OCI-LY7 (cell line): ENCODE measurements around the gene COG2. TPM values are rescaled to one million over a fixed set of nuclear protein-coding genes. Genes with fewer than 3 reads are reported as not detected.

ENCODE experiments used
- BruUV-seq: library from RNA; stranded (reverse); fragments of 400-500 nt; replicated peaks from 2 replicates; lab custom pipeline; 2021; lab: Mats Ljungman, UMichigan
- CTCF ChIA-PET: fragments of 300-600 bp; sonication (Branson Sonifier 250); formaldehyde crosslinking; loops from one replicate; lab custom pipeline; 2022; ENCODE audit warnings: antibody characterized with exemption; ENCODE audit not compliant: unreplicated experiment; lab: Charles Lee
- POLR2A ChIA-PET: fragments of 300-600 bp; sonication (Branson Sonifier 250); formaldehyde crosslinking; loops from one replicate; lab custom pipeline; 2022; ENCODE audit warnings: antibody characterized with exemption; lab: Charles Lee
- DNase-seq: peaks from one replicate; pipeline ENCODE4 v3.0.0-alpha.2; 2015; ENCODE audit warnings: low spot score
- H2AFZ ChIP-seq: fragments of 200-600 bp; sonication (generic), shearing (Covaris generic); 2 replicates; pipeline ENCODE4 v1.6.1; 2014; ENCODE audit warnings: mild to moderate bottlenecking, antibody characterized with exemption, low read length, moderate library complexity
- H3K27ac ChIP-seq: fragments of 200-600 bp; sonication (generic); 2 replicates; pipeline ENCODE4 v1.5.1; 2014; ENCODE audit warnings: mixed run types, low read depth, mild to moderate bottlenecking, moderate library complexity, low read length, inconsistent platforms; ENCODE audit not compliant: poor library complexity, severe bottlenecking
- H3K36me3 ChIP-seq: fragments of 200-600 bp; sonication (generic); 2 replicates; pipeline ENCODE4 v1.6.1; 2014; ENCODE audit warnings: mild to moderate bottlenecking, antibody characterized with exemption, low read length, moderate library complexity, mixed read lengths; ENCODE audit not compliant: insufficient read depth
- H3K4me1 ChIP-seq: fragments of 200-600 bp; sonication (generic); 2 replicates; pipeline ENCODE4 v1.5.1; 2014; ENCODE audit warnings: mild to moderate bottlenecking, low read length; ENCODE audit not compliant: insufficient read depth, poor library complexity, severe bottlenecking
- H3K4me2 ChIP-seq: fragments of 200-600 bp; sonication (generic); 2 replicates; pipeline ENCODE4 v1.6.1; 2014; ENCODE audit warnings: mild to moderate bottlenecking, low read length
- H3K4me3 ChIP-seq: fragments of 200-600 bp; sonication (generic); 2 replicates; pipeline ENCODE4 v1.5.1; 2014; ENCODE audit warnings: mild to moderate bottlenecking, low read depth, low read length; ENCODE audit not compliant: poor library complexity, severe bottlenecking
- H3K79me2 ChIP-seq: fragments of 200-600 bp; sonication (generic); 2 replicates; pipeline ENCODE4 v1.6.1; 2016; ENCODE audit warnings: low read depth, mild to moderate bottlenecking, low read length, moderate library complexity, mixed read lengths; ENCODE audit not compliant: insufficient read depth
- H3K9me2 ChIP-seq: fragments of 200-600 bp; sonication (generic); 2 replicates; pipeline ENCODE4 v1.6.1; 2016; ENCODE audit warnings: mild to moderate bottlenecking, low read length, mixed read lengths; ENCODE audit not compliant: insufficient read depth
- H3K9me3 ChIP-seq: fragments of 200-600 bp; sonication (generic); 2 replicates; pipeline ENCODE4 v1.6.1; 2014; ENCODE audit warnings: mild to moderate bottlenecking, mixed run types, low read length, mixed read lengths
- H4K20me1 ChIP-seq: fragments of 200-600 bp; sonication (generic); 2 replicates; pipeline ENCODE4 v1.6.1; 2014; ENCODE audit warnings: mild to moderate bottlenecking, antibody characterized with exemption, low read length, moderate library complexity, mixed read lengths; ENCODE audit not compliant: insufficient read depth
- EZH2phosphoT487 ChIP-seq: fragments of 200-600 bp; sonication (generic); IDR thresholded peaks from 2 replicates; pipeline ENCODE4 v1.6.1; 2018; ENCODE audit warnings: low read depth, borderline replicate concordance, mild to moderate bottlenecking, mixed run types, antibody characterized with exemption, low read length, moderate library complexity, mixed read lengths
- intact Hi-C: fragments of 100-400 bp; cut with micrococcal nuclease; formaldehyde crosslinking; loops from one replicate; pipeline ENCODE4 v1.10.0; 2022; ENCODE audit not compliant: unreplicated experiment
- total RNA-seq, 2 experiments: library from RNA; depleted of rRNA in 1 of 2; stranded (reverse); fragments of >200 nt in 1 of 2; shearing (Covaris generic) in 1 of 2; gene quantifications; 2 replicates each; pipeline ENCODE4 v1.2.3, GENCODE V29; 2014 to 2022
- TF ChIP-seq, protein P1 (sequence below): fragments of 200-600 bp; sonication (generic); conservative IDR thresholded peaks from 2 replicates; pipeline ENCODE4 v1.5.1; 2014; ENCODE audit warnings: mild to moderate bottlenecking, antibody characterized with exemption, low read length, moderate library complexity, mixed read lengths

COG2 gene
- total RNA-seq, 2 experiments from 2014 or later: 30.5 to 35.3 TPM

DNA sequence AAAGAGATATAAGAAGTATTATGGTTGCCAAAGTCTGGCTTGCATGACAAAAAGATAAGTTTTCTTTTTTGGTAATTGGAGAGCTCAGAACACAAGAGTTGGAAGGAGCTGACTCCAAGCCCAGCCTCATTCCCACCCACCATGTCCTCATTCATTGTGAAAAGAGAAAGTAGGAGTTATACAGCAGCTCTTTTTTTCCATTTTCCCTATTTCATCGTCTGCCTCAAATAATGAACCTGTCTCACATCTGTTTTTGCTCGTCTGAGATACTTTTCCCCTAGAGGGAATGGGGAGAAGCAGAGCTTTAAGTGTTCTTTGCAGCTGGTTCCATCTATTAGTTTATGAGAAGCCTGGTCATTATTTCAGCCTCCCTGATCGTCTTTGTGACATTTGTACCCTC, 36.9 kb downstream of the COG2 start:
- Histone ChIP-seq H3K9me3 (no peaks in the 10 kb centered on the region), H3K27ac (no peak overlapping the region), H4K20me1 (no peaks in the 10 kb centered on the region), H3K4me3 (no peak overlapping the region), H3K9me2 (no peaks in the 10 kb centered on the region), H3K4me2 (no peak overlapping the region), H3K4me1 (no peaks in the 10 kb centered on the region), H3K79me2 (no peaks in the 10 kb centered on the region), H3K36me3 (peaks cover 94% of the 10 kb centered on the region), H2AFZ (no peak overlapping the region)
- intact Hi-C loops: no loop called here
- BruUV-seq: no TSS peak
- no peak for TF ChIP-seq EZH2phosphoT487
- TF ChIP-seq, protein P1, sequence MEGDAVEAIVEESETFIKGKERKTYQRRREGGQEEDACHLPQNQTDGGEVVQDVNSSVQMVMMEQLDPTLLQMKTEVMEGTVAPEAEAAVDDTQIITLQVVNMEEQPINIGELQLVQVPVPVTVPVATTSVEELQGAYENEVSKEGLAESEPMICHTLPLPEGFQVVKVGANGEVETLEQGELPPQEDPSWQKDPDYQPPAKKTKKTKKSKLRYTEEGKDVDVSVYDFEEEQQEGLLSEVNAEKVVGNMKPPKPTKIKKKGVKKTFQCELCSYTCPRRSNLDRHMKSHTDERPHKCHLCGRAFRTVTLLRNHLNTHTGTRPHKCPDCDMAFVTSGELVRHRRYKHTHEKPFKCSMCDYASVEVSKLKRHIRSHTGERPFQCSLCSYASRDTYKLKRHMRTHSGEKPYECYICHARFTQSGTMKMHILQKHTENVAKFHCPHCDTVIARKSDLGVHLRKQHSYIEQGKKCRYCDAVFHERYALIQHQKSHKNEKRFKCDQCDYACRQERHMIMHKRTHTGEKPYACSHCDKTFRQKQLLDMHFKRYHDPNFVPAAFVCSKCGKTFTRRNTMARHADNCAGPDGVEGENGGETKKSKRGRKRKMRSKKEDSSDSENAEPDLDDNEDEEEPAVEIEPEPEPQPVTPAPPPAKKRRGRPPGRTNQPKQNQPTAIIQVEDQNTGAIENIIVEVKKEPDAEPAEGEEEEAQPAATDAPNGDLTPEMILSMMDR: no peak
- DNase-seq: no peak
- ChIA-PET POLR2A (interaction anchor here (0.5 kb wide), 1 partner anchor 327 kb away, joined by 3 read pairs; no protein-coding TSS in a partner anchor), CTCF (no interaction called here)

DNA sequence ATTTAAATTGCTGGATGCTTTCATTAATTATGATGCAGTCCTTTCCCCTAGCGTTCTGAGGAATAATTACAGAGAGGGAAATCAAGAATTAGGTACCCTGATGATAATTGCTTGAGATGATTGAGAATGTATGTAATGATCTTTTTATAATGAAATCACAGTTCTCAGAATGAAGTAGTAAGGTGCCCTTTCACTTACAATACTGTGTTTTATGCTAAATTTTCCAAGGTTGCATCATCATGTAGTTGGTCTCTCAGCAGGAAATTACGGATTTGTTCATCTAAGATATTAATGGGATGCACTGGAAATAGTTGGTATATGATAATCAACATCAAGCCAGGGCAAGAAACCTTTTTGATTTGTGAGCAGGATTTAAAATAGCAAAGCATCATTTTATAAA, 37.5 kb downstream of the COG2 start:
- intact Hi-C loops: no loop called here
- H4K20me1 ChIP-seq: no peaks in the 10 kb centered on the region
- no peak overlapping the region for H3K4me3 ChIP-seq
- H3K4me2 ChIP-seq: no peak overlapping the region
- H2AFZ ChIP-seq: no peak overlapping the region
- no peaks in the 10 kb centered on the region for H3K9me3 ChIP-seq
- no peaks in the 10 kb centered on the region for H3K4me1 ChIP-seq
- H3K9me2 ChIP-seq: no peaks in the 10 kb centered on the region
- no peaks in the 10 kb centered on the region for H3K79me2 ChIP-seq
- no peak overlapping the region for H3K27ac ChIP-seq
- ChIA-PET POLR2A (no interaction called here), CTCF (no interaction called here)
- TF ChIP-seq EZH2phosphoT487: no peak
- TF ChIP-seq, protein P1: no peak
- peaks cover 94% of the 10 kb centered on the region for H3K36me3 ChIP-seq
- no peak for DNase-seq
- BruUV-seq: no TSS peak

DNA sequence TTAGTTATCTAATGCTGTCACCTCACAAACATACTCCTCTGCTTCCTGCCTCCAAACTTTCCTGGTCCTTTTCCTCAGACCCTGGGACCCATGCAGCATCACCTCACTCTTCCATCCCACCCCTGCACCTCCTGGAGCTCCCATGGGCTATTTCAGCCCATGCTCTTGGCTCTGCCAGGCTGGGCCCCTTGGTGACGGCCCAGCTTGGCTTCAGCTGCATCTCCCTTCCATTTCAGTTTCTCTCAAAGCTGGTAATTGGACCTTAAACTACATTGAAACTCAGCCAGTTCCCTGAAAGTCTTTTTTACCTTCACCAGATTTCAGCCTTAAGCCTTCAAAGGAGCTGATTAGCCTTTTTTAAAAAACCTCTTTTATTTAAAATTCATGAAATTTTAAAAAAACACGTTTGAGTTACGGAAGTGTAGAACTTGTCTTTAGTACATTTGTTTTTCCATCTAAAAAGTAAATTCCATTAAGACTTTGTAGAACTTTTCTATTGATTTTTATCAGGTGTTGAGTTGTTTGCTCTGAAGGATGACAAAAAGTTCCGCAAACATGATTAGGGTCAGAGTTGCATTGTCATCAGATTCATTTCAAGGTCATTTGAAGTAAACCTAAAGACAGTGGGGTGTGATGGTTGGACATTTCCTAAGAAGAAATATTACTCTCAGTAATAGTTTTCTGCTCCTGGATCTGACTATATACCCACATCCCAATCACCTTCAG, 38.2 kb downstream of the COG2 start:
- ChIA-PET POLR2A (interaction anchor here (0.7 kb wide), 1 partner anchor 529 kb away, joined by 3 read pairs; no protein-coding TSS in a partner anchor), CTCF (no interaction called here)
- no TSS peak for BruUV-seq
- no peaks in the 10 kb centered on the region for H4K20me1 ChIP-seq
- no peak overlapping the region for H3K4me3 ChIP-seq
- intact Hi-C loops: no loop called here
- H3K4me1 ChIP-seq: no peaks in the 10 kb centered on the region
- DNase-seq: no peak
- no peaks in the 10 kb centered on the region for H3K79me2 ChIP-seq
- TF ChIP-seq, protein P1: no peak
- no peak for TF ChIP-seq EZH2phosphoT487
- no peaks in the 10 kb centered on the region for H3K9me3 ChIP-seq
- peaks cover 97% of the 10 kb centered on the region for H3K36me3 ChIP-seq
- H3K9me2 ChIP-seq: no peaks in the 10 kb centered on the region
- H3K4me2 ChIP-seq: no peak overlapping the region
- no peak overlapping the region for H3K27ac ChIP-seq
- H2AFZ ChIP-seq: no peak overlapping the region
